NCI-H526 treated with DMSO at 0.1 percent for 48 hours (cell line): ENCODE data around the gene SLC35F3.
A peak's percentile ranks its signal among the peaks of the same experiment; 100 is the strongest.
"Not testable (repeated sequence)": the region's sequence is repeated elsewhere in the genome, so short reads cannot be mapped to it uniquely, and the experiment has no call there.

Source experiments
- DNase-seq: peaks from one replicate; lab custom pipeline; 2025; lab: John Stamatoyannopoulos, UW

Gene SLC35F3

DNA sequence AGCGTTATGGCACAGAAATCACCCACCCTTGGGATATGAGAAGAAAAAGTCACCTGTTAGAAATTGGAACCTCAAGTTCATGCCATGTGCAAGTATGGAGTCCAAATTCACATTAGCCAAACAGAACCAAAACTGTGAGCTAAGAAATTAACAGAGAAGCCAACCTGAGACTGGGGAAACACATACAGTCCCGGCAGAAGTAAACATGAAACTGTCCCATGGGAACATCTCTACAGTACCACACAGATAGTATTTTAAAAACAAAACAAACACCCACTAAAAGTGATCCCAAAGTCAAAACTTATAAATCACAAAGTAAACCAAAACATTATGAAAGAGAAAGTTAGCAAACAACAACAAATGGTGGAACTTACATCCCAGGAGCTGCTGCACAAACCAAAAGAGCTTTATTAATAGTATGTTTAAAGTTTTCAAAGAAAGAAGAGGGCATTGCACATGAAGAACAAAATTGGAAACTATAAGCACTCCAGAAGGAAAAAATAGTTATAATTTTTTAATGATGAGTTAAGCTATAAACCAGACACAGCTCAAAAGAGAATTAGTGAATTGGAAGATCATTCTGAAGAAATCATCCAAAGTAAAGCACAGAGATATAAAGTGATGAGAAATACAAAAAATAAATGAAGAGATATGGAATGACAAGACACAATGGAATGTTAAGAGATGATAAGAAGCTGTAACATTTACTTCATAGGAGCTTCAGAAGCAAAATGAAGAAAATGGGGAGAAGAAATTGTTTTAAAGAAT, 385.2 kb downstream of the SLC35F3 start:
- DNase-seq: no peak

DNA sequence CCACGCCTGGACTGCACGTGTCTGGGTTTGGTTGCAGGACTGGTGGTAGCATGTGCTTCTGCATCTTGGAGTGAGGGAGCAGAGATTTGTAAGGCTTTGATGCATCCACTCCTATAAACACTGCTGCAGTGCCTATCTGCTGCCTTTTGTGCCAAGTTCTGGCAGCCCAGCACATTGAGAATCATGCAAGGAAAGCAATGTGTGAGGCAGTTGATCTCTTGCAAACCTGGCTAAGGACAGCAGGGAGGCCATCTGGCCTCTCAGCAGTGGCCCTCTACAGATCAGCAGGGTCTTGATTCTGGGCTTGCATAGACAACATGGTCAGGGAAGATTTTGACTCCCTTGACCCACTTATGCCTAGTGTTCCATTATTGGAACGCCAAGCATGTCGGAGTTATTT, 387.5 kb downstream of the SLC35F3 start:
- no peak for DNase-seq

DNA sequence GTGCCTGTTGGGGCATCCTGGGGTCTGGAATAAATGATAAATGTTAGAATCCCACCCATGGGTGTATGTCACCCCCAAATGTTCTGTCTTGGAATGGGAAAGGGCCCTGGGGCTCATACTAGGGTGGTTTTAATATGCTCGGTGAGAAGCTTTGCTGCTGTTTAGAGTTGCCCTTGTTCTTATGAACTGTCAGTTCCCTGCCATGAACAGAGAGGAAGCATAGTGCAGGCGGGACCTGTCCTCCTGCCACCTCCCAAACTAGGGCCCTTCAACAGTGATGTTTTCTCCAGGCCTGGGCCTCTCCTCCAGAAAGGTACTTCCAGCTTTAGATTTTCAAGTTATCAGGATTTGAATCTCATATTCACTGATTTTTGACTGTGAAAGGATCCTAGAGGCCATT, 388.1 kb downstream of the SLC35F3 start:
- no peak for DNase-seq

DNA sequence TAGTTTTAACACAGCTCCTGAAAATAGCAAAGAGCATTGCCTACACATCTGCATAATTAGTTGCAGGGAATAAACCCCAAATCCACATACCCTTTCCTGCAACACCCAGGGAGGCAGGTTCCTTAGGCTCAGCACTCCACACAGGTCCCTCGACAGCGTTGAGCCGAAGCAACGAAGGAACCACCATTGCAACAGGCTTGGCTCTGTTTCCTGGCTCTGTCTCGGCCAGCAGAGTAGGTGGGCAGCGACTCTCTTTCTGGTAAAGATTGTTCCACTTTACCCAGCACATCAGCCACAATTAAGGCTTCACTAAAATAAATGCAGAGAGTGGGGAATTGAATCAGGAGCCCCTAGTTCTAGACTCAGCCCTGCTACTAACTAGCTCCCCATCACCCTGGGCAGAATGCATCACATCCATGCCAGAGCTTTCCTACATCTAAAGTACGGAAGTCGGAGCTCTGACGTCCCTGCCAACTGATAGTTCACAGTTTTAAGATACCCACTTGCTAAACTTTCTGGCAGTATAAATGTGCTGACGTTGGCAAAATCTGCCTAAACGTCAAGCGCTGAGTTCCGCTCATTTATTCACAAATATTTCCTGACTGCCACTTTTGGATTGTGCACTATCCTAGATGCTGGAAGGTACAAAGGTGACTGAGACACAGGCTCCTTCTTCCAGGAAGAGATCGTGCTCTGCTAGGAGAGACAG, 389.8 kb downstream of the SLC35F3 start:
- DNase-seq: no peak

DNA sequence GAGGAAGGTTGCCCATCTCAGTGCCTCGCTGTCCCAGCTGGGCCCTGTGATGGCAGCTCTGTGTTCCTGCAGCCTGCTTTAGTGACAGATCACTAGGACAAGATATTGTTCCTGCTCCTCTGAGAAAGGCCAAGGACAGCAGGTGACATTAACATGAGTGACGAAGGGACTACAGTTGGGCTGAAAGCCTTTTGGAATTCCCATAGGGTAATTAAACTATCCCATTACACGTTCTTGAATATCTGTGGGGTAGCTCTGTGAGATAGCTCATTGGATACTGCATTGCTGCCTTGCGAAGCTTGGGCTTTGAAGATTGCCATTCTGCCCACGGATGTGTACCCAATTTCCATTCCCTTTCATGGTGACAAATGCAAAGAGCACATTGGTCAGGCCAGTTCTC, 390.6 kb downstream of the SLC35F3 start:
- no peak for DNase-seq

DNA sequence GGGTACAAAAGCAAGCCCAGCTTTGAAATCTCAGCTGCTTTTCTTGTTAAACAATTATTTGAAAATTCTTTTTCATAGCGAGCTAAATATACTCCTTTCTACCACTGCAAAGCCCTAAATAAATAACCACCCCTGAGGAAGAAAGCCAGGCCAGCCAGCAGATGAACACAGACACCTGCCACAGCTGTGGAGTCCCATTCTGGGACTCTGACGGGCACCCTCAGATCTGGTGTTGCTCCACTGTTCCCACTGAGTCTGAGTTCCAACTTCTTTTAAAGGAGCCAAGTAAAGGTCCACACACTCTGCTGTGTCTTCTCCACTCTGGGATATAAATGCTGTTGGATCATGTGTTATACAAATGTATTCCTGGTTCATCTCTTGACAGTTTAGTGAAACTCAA, 391.1 kb downstream of the SLC35F3 start:
- DNase-seq: no peak

DNA sequence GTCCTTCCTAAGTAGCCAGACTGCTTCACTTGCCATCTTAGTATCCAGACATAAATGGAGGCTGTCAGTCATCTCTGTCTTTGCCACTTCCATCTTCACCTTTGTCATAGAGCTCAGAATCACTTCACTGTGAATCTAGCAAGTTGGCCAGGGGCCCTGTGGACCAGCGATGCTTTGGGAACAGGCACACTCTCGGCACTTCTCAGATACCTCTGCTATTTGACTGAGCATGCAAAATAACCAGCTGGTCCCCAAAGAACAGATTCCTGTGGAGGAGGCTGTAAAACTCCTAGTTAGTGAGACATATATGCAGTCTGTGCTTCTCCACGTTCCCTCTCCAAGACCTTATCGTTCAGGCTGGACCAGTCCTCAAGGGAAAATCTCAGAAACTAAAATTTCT, 392.0 kb downstream of the SLC35F3 start:
- no peak for DNase-seq

DNA sequence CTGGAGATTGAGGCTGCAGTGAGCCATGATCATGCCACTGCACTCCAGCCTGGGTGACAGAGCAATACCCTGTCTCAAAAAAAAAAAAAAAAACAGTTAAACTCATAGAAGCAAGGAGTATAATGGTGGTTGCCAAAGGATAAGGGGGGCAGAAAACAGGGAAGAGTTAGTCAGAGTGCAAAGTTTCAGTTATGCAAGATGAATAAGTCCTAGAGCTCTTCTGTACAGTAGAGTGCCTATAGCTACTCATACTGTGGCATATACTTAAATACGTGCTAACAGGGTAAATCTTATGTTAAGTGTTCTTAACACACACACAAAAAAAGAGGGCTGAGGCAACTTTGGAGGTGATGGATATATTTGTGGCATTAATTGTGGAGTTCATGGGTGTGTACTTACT, 393.2 kb downstream of the SLC35F3 start:
- no peak for DNase-seq

DNA sequence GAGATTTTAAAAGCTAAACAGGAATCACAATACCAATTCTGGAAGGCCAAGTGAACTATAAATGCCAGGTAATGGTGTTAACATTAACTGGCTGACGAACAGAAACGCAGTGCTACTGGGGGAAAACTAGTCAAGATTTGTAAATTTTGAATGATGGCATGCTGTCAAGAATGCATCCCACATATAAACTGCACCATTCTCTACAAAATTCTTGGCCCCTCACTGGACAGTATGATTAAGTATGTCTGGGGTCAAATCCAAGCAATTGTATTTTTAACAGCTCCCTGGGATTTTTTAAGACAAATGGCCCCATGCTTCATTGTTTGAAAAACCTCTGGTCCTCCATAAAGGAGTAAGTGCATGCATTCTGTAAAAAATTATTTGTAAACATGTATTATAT, 395.6 kb downstream of the SLC35F3 start:
- no peak for DNase-seq

DNA sequence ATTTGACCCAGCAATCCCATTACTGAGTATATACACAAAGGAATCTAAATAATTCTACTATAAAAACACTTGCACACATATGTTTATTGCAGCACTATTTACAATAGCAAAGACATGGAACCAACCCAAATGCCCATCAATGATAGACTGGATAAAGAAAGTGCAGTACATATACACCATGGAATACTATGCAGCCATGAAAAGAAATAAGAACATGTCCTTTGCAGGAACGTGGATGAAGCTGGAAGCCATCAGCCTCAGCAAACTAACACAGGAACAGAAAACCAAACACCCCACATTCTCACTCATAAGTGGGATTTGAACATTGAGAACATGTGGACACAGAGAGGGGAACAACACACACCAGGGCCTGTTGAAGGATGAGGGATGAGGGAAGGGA, 397.2 kb downstream of the SLC35F3 start:
- not testable (repeated sequence) for DNase-seq

DNA sequence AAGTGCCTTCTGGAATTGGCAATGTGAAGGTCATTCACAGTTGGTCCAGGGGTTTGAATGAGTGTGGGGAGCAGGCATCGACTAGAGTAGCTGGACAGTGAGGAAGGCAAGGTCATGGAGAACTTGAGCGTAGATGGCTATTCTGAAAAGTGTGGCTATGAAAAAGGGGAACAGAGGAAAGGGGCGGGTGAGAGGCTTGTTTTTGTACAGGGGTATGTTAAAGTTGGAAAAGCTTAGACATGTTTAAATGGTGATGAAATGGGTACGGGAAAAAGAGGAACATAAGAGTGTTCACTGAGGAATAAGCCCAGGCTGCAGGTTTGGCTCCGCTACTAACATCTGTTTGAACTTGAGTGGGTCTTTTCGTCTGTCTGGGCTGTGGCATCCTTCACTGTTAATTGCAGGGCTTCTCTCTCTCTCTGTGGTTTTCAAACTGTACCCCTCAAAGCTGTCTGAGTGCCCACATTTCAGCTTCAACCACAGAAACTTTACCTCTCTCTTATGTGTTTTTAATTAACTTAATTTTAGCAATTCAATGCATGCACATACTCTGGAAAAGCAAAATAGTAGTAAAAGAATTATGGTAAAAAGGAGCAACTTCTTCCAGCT, 398.0 kb downstream of the SLC35F3 start:
- no peak for DNase-seq

DNA sequence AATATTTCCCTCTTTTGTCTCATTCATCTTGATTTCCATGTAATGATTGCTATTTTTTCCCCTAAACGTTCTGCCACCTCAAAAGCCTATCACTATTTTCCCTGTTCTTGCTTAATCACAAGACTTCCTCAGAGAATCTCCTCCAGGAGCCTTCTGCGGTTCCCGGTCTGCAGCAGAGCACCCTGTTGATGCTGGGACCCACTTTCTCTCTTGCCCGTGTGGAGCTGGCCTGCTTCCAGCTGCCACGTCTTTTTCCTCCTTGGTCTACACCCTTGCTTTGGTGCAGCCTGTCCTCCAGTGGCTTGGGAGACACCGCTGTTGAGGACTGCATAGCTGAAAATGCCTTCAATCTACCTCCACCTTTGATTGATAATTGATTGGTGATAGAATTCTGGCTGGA, 398.8 kb downstream of the SLC35F3 start:
- DNase-seq: no peak

DNA sequence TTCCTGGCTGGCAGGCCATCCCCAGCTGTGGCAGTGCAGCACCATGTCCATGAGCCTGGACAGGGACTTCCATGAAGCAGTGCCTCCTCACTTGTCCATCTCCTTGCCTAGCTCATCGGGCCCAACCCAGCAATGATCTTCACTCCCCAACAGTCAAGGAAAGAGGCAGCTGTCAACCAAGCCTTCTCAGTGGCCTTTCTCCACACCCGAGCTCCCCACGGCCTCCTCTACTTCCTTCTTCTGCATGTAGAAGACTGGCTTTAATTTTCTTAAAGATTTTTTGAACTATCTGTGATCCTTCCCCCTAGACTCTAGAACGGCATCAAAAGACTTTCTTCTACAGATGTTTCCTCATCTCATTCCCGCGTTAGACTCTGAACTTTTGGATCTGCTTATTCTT, 403.2 kb downstream of the SLC35F3 start:
- no peak for DNase-seq

DNA sequence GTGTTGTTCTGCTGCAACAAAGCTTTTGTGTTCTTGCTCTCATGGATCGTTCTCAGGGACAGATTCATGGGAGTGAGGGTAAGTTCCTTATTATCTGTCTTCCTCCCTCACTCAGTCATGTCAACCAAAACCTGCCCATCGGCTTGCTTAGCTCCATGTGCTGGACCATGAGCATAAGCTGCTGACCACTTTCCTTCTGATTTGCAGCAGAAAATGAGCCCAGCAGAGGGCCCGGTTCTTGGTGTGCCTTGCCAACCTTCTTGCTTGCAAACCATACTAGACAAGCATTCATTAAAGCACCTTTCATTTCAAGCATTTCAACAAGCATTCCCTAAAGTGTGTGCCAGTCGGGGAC, 404.7 kb downstream of the SLC35F3 start:
- DNase-seq: no peak

DNA sequence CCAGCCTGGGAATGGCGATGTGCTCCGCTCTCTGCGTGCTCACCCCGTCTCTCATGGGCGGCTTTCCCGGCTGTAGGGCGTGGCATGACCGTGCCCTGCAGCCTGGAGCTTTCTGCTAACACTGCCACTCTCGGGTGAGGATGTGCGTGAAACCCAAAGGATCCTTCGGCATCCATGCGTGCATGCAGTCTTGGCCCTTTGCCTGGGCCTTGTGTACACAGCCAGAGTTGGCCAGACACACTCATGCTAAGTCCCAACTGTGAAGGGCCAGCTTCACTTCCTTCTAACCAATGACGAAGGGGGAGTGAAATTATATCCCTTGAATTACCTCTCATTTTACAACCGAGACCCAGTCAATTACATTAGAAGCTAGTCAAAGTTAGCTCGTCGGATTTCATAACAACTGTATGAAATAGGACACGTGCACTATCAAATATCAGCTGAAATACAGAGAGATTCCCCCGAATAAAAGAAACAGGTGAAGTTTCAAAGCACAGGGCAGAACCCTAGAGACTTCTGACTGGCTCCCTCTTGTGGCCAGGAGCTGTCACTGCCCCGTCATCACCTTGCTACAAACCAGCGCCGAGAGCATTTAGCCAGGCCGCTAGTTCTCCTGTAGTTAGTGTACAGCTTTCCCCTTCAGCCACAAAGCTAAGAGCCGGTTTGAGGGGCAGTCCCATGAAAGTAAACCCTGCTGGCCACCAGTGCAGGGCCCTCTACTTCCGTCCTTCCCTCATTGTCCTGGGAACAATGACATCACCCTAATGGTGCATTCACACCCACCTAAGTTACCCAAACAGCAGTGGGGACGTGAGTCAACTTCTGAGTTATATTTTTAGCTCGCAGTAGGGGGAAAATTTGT, 405.4 kb downstream of the SLC35F3 start:
- DNase-seq: peak; percentile 4

DNA sequence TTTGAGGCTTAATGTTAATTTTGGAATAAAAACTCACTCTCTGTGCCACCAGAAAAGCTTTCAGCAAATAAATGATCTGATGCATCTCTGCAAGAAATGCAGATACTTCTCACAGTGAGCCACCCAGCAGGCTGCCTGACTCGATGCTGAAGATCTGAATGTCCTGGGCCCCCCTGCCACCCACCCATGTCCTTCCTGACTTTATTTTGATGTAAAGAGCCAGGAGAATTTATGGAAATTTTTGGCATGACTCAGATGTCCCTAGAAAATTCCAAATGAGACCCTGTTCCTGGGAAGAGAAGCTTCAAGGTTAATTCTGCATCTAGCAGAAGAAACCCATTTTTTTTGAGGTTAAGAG, 406.0 kb downstream of the SLC35F3 start:
- no peak for DNase-seq

DNA sequence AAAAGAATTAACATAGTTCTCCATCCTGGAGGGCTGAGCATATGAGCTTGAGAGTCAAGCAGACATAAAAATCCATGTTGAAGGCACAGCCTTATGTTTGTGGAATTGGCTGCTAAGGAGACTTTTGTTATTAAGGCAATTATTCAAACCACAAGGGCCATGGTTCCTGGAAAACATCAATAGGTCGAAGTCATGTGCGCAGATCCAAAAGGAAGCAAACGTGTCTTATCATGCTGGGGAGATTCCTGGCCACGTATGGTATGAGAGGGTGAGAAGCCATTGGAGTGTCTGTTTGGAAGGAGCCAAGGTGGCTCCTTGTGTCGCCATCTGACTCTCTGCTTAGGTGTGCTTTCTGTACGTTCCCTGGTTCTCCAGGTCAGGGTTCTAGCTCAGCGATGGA, 406.9 kb downstream of the SLC35F3 start:
- DNase-seq: no peak

DNA sequence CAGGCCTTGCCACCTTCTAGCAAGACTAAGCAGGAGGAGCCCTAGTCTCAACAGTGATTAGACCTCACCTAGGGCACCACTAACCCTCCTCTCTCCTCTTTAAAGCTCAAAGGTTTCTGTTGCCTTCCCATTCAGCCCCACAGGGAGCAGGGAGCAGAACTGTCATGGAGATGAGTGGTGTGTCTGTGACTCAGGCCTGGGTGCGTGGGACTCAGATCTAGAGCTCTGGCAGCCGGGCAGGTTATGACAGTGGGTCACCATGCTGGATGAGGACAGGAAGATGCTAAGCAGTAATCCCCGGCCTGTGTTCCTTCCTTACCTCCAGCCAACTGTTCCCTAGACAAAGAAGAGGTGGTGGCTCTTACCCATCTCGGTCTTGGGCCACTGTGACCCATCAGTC, 408.7 kb downstream of the SLC35F3 start:
- DNase-seq: no peak

DNA sequence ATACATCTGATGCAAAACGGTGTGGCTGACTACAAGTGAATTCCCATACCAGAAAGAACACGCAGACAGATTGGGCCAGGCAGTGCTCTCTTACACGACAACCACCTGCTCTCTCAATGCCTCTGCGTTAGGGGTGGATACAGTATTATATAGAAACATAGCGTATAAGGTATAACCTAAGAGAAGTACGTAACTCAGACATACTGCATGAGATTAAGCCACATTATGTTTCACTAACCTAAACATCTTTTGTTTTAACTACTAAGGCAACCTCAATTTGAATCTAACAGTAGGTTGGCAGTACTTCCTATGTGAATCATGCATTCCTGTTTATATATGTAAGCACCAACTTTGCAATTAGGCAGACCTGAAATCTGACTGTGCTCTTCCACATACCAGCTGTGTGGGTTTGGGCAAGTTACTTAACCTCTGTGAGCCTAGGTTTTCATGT, 410.6 kb downstream of the SLC35F3 start:
- DNase-seq: no peak

DNA sequence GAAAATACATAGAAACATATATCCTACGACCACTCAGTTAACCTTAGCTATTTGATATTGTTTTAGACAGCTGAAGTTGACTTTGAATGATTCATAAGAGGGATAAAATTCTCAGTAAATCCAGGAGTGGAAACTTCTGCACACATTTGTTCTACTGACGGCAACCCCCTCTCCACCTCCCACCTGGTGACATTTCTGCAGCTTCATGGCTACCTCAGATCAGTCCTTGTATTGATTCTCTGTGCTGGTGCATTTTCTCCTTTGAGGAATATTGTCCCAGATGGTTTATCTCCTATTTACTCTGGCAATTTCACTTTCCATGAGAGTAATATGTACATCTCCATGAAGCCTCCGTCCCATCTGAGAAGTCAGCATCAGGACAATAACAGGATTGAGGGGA, 411.1 kb downstream of the SLC35F3 start:
- no peak for DNase-seq

DNA sequence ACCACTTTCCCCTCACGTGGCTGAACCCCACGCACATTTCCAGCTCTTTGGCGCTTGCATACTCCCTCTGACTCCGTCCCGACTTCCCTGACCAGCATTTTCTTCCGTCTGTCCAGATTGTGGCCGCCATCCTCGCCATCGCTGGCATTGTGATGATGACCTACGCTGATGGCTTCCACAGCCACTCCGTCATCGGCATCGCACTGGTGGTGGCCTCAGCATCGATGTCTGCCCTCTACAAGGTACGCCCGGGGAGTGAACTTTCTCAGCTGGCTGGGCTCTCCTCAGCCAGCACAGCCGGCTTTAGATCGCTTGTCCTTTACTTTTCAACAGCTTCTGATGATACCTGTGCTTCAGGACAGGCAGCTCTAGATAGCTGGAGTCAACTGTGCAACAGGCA, 412.0 kb downstream of the SLC35F3 start:
- DNase-seq: no peak

DNA sequence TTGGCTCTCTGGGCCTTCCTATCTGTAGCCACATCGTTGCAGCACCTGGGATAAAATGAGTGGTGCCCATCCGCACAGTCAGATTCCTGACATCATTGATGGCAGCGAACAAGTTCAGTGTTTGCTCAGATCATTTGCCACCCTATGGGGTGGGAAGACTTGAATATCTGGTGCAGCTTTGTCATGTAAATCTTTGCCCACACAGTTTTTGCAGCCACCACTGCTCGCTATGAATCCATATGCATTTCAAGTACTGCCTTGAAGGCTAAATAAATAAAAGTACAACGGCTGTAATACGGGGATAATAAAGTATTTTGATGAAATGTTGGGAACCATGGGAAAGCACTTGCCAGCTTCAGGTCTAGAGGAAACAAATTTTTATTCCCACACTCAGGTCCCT, 412.5 kb downstream of the SLC35F3 start:
- DNase-seq: no peak

DNA sequence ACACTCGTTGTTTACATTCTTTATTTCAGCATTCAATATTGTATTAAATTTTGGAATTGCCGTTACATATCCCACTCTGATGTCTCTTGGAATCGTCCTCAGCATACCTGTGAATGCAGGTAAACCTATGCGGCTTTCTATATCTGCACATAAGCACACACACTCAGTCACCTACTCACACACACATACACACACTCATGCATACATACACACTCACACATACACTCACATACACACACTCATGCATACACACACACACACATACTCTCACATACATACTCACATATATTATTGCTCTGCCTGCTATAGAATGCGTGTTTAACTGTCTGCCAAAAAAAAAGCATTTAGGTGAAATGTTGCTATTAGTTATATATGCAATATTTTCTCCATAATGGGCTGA, 415.6 kb downstream of the SLC35F3 start:
- DNase-seq: no peak
